Activated CD4-positive, alpha-beta T cell treated with anti-CD3 and anti-CD28 coated beads, Interleukin-2, amount 50 U/mL, for 24 hours (primary cell): Measurements from ENCODE around the gene RAB12.
"Not testable (repeated sequence)": the region's sequence is repeated elsewhere in the genome, so short reads cannot be mapped to it uniquely, and the experiment has no call there.

ENCODE experiments used
- DNase-seq, 2 donors: peaks; one replicate each; pipeline ENCODE4 v3.0.0-alpha.2; 2020; ENCODE audit warnings: low read depth in 1 of 2, low spot score in 1 of 2

Gene RAB12

DNA sequence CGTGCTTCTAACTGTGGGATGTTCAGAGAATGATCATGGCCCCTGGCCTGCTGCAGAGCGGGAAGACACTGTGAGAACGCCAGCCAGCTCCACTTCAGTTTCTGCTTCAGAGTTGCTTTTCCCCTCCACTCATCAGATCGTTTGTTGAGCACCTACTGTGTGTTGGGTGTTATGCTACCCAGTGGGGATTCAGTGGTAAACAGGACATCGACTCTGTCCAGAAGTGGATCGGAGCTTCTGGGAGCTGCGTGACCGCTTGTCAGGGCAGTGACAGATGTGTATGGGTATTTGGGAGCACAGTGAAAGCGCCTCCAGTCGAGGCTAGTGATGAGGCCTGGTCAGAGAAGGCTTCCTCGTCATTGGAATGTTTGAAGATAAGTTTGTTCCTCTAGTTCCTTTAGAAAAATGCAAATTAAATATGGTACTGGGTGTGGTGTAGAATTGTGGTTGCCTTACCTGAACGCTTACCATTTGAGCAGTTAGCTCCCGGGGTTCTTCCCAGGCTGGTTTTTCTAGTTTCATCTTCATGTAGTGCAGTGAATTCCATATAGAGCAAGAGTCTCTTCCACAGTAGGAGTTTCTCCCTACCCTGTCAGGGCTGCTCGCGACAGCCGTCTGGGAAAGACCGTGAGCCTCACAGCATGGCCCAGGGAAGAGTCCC lies 2.8 kb downstream of the RAB12 start:
- DNase-seq: no peak

DNA sequence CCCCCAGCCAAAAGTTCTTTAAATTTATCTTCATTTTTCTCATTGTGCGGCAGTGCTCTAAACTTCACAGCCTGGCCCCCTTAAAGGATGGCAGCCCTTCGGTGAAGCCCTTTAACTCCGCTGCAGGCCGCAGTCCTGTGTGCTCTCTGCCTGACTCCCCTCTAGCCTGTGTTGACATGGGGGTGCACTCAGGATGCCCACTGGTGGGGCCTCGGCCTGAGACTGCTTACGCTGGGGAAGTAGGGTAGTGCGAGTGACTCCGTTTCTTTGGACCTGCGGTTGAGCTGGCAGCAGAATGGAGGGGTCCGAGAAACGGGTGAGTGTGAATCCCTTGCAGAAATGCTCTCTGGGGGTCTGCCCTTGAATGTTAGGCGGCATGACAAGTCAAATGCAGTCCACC lies 5.6 kb downstream of the RAB12 start:
- no peak for DNase-seq

DNA sequence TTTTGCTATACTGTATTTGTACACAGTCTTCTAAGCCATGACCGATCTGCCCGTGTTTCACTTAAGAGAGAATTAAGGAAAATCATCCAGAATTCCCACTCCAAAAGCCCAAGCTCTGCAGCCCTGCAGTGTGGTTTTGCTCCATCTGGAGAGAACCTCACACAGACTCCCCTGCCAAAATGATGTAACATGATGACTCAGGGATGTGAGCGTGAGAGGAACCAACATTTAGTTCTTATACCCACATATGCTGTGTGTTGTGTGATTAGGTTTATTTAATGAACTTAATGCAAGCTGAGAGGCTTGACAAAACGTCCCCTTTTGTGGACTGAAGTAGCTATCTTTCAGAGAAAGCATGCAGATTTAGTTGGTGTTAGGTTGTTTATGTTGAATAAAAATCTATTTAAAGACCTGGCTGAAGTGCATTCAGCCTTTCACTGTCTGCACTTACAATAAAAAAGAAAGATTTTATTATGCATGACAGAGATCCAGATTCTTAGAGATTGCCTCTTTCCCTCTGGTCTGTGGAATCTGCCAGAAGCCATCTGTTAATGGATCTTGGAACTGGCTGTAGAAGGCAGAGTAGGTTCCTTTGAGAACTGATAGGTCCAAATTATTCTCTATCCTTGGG lies 6.3 kb downstream of the RAB12 start:
- DNase-seq: no peak

DNA sequence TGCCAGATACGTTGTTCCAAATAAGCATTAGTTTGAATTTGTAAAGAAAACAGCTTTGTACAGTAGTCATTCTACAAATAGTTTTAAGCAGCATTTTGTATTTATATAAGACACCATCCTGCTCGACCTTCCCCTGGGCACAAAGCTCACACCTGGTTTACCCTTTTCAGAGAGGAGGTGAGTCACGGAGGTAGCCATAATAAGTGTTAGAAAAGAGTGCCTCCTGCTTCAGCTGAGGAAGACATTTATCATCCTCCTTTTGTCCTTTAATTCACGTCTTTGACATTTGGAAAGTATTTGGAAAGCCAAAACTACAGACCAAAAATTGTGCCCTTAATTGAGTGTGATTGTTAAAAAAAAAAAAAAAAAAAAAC lies 6.8 kb downstream of the RAB12 start:
- DNase-seq: no peak

DNA sequence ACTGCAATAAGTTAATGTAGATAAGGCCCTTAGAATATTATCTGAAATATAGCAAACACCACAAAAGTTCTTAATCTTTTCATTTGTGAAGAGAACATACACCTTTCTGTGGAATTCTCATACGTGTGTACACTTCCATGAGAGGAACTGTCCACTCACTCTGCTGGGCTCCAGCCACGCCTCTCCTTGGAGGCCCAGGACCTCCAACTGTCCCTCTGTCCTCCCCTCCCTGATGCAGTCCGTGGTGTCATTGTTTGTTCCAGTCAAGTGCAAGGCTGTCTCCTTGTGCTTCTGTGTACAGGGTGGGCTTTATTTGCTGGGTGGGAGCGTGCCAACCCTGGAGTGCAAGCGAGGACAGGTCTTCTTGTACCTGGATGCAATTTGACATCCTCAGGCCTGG lies 8.7 kb downstream of the RAB12 start:
- no peak for DNase-seq

DNA sequence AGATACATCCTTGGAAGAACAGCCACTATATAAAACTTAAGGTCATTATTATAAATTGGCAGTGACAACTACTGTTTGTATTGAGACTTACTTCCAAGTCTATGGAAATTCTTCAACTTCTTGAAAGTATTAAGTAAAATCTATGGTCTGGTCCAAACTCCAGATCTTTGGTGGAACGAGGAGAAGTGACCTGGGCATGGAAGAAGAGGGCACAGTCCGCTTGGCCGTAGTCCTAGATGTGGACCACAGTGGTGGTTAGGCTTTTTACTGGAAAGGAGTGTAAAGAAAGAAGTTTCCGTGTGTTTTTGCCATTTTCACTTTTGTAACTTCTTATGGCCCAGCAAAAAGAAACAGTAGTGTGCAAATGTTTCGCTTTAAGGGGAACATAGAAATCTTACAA lies 9.8 kb downstream of the RAB12 start:
- DNase-seq: no peak

- DNase-seq: no peak
Observed at GRCh38 chr18:8619835-8620577, 10.8 kb downstream of the RAB12 start.

GRCh38 chr18:8620845-8621244 lies 11.6 kb downstream of the RAB12 start:
- DNase-seq: no peak

DNA sequence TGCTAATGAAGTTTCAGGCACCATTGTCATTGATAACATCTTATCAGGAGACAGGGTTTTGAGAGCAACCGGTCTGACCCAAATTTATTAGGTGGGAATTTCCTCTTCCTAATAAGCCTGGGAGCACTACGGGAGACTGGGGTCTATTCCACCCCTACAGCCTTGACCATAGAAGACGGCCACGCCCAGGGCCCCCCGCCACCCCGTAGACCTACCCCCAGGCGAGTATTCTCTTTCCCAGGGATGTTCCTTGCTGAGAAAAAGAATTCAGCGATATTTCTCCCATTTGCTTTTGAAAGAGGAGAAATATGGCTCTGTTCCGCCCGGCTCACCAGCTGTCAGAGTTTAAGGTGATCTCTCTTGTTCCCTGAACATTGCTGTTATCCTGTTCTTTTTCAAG lies 13.4 kb downstream of the RAB12 start:
- DNase-seq: not testable (repeated sequence)

DNA sequence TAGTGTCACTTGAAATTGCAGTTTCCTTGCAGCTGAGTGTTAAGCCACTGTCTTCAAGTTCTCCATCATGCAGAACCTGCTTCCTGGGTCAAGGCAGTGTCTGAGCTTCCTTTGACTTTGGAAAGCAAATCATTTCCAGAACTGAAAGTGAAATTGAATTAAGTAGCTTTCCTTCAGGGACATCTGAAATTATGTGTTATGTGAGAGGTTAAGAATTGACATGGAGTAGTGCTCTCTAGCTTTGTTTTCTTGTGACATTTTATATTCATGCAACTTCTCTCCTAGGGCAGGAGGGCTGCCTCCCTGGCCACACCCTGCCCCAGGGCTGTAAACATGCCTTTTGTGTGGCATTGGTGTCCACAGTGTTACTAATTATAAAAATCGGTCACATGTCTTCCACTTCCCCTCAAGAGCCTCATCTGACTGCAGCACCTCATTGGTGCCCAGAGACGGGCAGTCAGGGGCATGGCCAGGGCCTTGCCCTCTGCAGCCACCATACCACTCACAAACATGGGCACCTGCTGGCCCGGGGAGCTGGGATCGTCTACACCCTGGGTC lies 14.4 kb downstream of the RAB12 start:
- DNase-seq: no peak

DNA sequence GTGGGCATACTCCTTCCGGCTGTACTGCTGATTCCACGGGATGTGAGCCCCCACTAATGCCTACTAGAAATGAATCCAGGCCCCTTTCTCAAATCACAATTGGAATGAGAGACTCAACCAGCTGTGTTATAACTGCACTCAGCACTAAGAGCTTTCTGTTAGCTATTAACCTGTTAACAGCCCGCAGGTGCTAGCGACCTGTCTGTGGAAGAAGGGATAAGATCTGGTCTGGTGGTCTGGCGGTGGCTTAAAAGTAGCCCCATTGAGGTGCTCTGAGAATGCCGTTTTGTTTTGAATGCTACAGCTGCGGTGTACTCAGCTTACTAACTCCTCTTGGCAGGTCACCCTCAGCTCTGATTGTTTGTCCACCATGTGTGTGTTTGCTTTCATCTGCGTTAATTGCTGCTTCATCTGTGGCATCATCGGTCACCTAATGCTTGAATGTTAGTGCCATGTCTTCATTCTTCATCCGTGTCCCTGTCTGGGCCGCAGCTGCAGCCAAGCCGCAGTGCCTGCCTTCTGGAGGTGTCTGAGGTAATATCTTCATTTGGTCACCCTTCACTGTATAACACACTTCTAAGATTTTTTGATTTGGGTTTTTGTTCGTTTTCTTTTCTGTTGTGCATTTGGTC lies 16.3 kb downstream of the RAB12 start:
- no peak for DNase-seq

GRCh38 chr18:8626414-8627106 lies 17.3 kb downstream of the RAB12 start:
- DNase-seq: no peak

- DNase-seq: no peak
Observed at GRCh38 chr18:8627107-8627472, 17.9 kb downstream of the RAB12 start.

GRCh38 chr18:8627540-8627939 lies 18.3 kb downstream of the RAB12 start:
- DNase-seq: no peak

DNA sequence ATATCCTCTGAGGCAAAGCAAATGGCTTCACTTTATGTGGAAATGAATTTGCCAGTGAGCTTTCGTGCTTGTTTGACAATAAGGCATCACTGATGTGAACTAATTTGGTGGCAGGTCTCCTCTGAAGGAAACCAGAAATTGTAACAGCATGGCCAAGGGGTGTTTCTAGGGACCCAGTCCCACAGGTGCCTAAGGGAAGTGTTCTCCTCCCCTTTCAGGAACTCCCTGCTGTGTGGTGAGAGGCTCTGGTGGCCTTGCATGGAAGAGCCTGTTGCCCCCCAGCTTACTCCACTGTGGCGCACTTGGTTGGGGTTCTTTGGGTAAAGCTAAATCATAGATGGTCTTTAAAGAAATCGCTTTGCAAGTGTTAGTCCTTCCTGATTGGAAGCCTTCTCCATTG lies 20.4 kb downstream of the RAB12 start:
- no peak for DNase-seq

DNA sequence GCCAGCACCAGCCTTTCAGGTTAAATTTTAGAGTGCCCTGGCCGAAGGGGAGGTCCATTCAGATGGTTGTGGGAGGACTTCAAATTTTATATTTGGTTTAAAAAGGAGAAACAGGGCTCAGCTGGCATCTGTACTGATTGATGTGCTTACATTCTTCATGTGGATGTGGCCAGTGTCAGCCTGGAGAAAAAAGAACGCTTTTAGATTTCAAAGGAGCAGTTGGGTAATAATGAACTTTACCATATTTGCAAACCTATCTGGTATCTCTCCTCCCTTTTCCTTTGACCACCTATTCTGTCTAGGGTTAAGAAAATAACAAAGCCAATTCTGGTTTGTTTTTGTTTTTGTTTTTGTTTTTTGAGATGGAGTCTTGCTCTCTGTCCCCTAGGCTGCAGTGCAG lies 21.3 kb downstream of the RAB12 start:
- no peak for DNase-seq

GRCh38 chr18:8631265-8631664 lies 22.0 kb downstream of the RAB12 start:
- DNase-seq: no peak

GRCh38 chr18:8632386-8632785 lies 23.1 kb downstream of the RAB12 start:
- DNase-seq: no peak

DNA sequence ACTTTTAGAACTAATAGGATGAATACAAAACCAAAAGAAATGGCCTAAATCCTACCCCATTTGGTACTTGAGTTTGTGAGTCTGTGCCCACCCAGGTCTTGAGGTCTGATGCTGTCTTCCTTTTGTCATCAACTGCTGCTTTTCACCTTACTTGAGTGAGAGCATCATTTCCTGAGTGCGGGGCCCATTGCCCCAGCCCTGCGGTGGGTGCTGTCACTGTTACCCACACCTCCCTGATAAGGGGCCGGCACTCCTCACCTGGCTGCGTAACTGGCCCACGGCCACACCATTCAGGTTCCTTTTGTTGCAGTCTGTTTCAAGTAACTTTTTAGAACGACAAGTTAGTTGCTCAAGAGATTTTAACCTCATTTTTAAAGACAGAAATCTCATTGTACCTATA lies 25.3 kb downstream of the RAB12 start:
- DNase-seq: no peak

GRCh38 chr18:8635087-8635486 lies 25.9 kb downstream of the RAB12 start:
- no peak for DNase-seq

- no peak for DNase-seq
Observed at GRCh38 chr18:8639762-8640161, 30.5 kb downstream of the RAB12 start.
